HEK293 (cell line): ENCODE measurements around the gene UST.

Experiments
- GLIS1 ChIP-seq: fragments of 450-650 bp; formaldehyde crosslinking; IDR thresholded peaks from 2 replicates; pipeline ENCODE4 v1.5.1; 2016; ENCODE audit warnings: missing biosample characterization, missing genetic modification characterization
- GLIS2 ChIP-seq: fragments of 450-650 bp; formaldehyde crosslinking; IDR thresholded peaks from 2 replicates; pipeline ENCODE4 v1.5.1; 2016; ENCODE audit warnings: missing biosample characterization, missing genetic modification characterization
- IKZF3 ChIP-seq: fragments of 450-650 bp; IDR thresholded peaks from 2 replicates; pipeline ENCODE4 v1.5.0; 2018; ENCODE audit warnings: missing biosample characterization, mild to moderate bottlenecking, missing genetic modification characterization, moderate library complexity
- KLF1 ChIP-seq: fragments of 450-650 bp; formaldehyde crosslinking; IDR thresholded peaks from 2 replicates; pipeline ENCODE4 v1.5.1; 2016; ENCODE audit warnings: missing biosample characterization, missing genetic modification characterization
- PRDM4 ChIP-seq: fragments of 450-650 bp; formaldehyde crosslinking; IDR thresholded peaks from 2 replicates; pipeline ENCODE4 v1.5.1; 2017; ENCODE audit warnings: missing biosample characterization, missing genetic modification characterization
- SCRT2 ChIP-seq: fragments of 450-650 bp; formaldehyde crosslinking; IDR thresholded peaks from 2 replicates; pipeline ENCODE4 v1.5.1; 2016; ENCODE audit warnings: missing biosample characterization, missing genetic modification characterization
- TCF7L2 ChIP-seq: IDR thresholded peaks from 2 replicates; pipeline ENCODE4 v1.6.1; 2011; ENCODE audit warnings: low read depth, mild to moderate bottlenecking, inconsistent platforms, low read length, moderate library complexity, borderline replicate concordance
- TRIM28 ChIP-seq: IDR thresholded peaks from 2 replicates; pipeline ENCODE4 v1.6.1; 2011; ENCODE audit warnings: low read length, control low read depth, borderline replicate concordance
- WT1 ChIP-seq: fragments of 450-650 bp; formaldehyde crosslinking; IDR thresholded peaks from 2 replicates; pipeline ENCODE4 v1.5.1; 2016; ENCODE audit warnings: missing biosample characterization, missing genetic modification characterization
- ZBTB11 ChIP-seq: fragments of 450-650 bp; formaldehyde crosslinking; conservative IDR thresholded peaks from 2 replicates; pipeline ENCODE4 v1.5.1; 2016; ENCODE audit warnings: low read depth, missing biosample characterization, missing genetic modification characterization
- ZBTB44 ChIP-seq: fragments of 450-650 bp; IDR thresholded peaks from 2 replicates; pipeline ENCODE4 v1.5.1; 2018; ENCODE audit warnings: missing biosample characterization, mild to moderate bottlenecking, missing genetic modification characterization
- ZBTB8A ChIP-seq: fragments of 450-650 bp; formaldehyde crosslinking; IDR thresholded peaks from 2 replicates; pipeline ENCODE4 v1.5.1; 2016; ENCODE audit warnings: missing biosample characterization, missing genetic modification characterization
- ZIC2 ChIP-seq: fragments of 450-650 bp; formaldehyde crosslinking; IDR thresholded peaks from 2 replicates; pipeline ENCODE4 v1.5.1; 2016; ENCODE audit warnings: missing biosample characterization, missing genetic modification characterization
- ZNF132 ChIP-seq: fragments of 450-650 bp; formaldehyde crosslinking; IDR thresholded peaks from 2 replicates; pipeline ENCODE4 v1.5.1; 2017; ENCODE audit warnings: missing biosample characterization, missing genetic modification characterization, borderline replicate concordance
- ZNF146 ChIP-seq: fragments of 450-650 bp; formaldehyde crosslinking; IDR thresholded peaks from 2 replicates; pipeline ENCODE4 v1.5.1; 2016; ENCODE audit warnings: missing biosample characterization, missing genetic modification characterization
- ZNF175 ChIP-seq: fragments of 450-650 bp; formaldehyde crosslinking; IDR thresholded peaks from 2 replicates; pipeline ENCODE4 v1.5.1; 2016; ENCODE audit warnings: missing biosample characterization, missing genetic modification characterization
- ZNF184 ChIP-seq: fragments of 450-650 bp; IDR thresholded peaks from 2 replicates; pipeline ENCODE4 v1.5.1; 2018; ENCODE audit warnings: missing biosample characterization, mild to moderate bottlenecking, missing genetic modification characterization
- ZNF211 ChIP-seq: fragments of 450-650 bp; formaldehyde crosslinking; IDR thresholded peaks from 2 replicates; pipeline ENCODE4 v1.5.1; 2016; ENCODE audit warnings: low read depth, missing biosample characterization, missing genetic modification characterization
- ZNF302 ChIP-seq: fragments of 450-650 bp; formaldehyde crosslinking; IDR thresholded peaks from 2 replicates; pipeline ENCODE4 v1.5.1; 2016; ENCODE audit warnings: missing biosample characterization, missing genetic modification characterization, low read depth
- ZNF354C ChIP-seq: fragments of 450-650 bp; formaldehyde crosslinking; IDR thresholded peaks from 2 replicates; pipeline ENCODE4 v1.5.1; 2016; ENCODE audit warnings: missing biosample characterization, missing genetic modification characterization, low read depth, borderline replicate concordance
- ZNF426 ChIP-seq: fragments of 450-650 bp; formaldehyde crosslinking; IDR thresholded peaks from 2 replicates; pipeline ENCODE4 v1.5.1; 2017; ENCODE audit warnings: missing biosample characterization, missing genetic modification characterization, mild to moderate bottlenecking, inconsistent platforms, moderate library complexity
- ZNF501 ChIP-seq: fragments of 450-650 bp; formaldehyde crosslinking; IDR thresholded peaks from 2 replicates; pipeline ENCODE4 v1.5.1; 2016; ENCODE audit warnings: missing biosample characterization, missing genetic modification characterization
- ZNF544 ChIP-seq: fragments of 450-650 bp; formaldehyde crosslinking; IDR thresholded peaks from 2 replicates; pipeline ENCODE4 v1.5.0; 2017; ENCODE audit warnings: missing biosample characterization, missing genetic modification characterization
- ZNF548 ChIP-seq: fragments of 450-650 bp; formaldehyde crosslinking; IDR thresholded peaks from 2 replicates; pipeline ENCODE4 v1.5.1; 2016; ENCODE audit warnings: missing biosample characterization, missing genetic modification characterization
- ZNF600 ChIP-seq: fragments of 450-650 bp; formaldehyde crosslinking; IDR thresholded peaks from 2 replicates; pipeline ENCODE4 v1.5.1; 2016; ENCODE audit warnings: missing biosample characterization, missing genetic modification characterization
- ZNF629 ChIP-seq: fragments of 450-650 bp; formaldehyde crosslinking; IDR thresholded peaks from 2 replicates; pipeline ENCODE4 v1.5.1; 2017; ENCODE audit warnings: missing biosample characterization, missing genetic modification characterization
- ZNF664 ChIP-seq: fragments of 450-650 bp; formaldehyde crosslinking; IDR thresholded peaks from 2 replicates; pipeline ENCODE4 v1.5.1; 2016; ENCODE audit warnings: missing biosample characterization, missing genetic modification characterization
- ZNF837 ChIP-seq: fragments of 450-650 bp; formaldehyde crosslinking; IDR thresholded peaks from 2 replicates; pipeline ENCODE4 v1.5.1; 2016; ENCODE audit warnings: missing biosample characterization, missing genetic modification characterization
- ZSCAN16 ChIP-seq: fragments of 450-650 bp; formaldehyde crosslinking; IDR thresholded peaks from 2 replicates; pipeline ENCODE4 v1.5.1; 2016; ENCODE audit warnings: missing biosample characterization, missing genetic modification characterization
- TF ChIP-seq, protein P1 (sequence below): fragments of 450-650 bp; formaldehyde crosslinking; optimal IDR thresholded peaks from 2 replicates; pipeline ENCODE3; 2016; ENCODE audit warnings: missing biosample characterization, mild to moderate bottlenecking, missing genetic modification characterization
- TF ChIP-seq, protein P2 (sequence below): fragments of 450-650 bp; formaldehyde crosslinking; IDR thresholded peaks from 2 replicates; pipeline ENCODE4 v1.5.1; 2016; ENCODE audit warnings: missing biosample characterization, missing genetic modification characterization

Gene UST

GRCh38 chr6:149012040-149012545 lies 265.3 kb downstream of the UST start (continued):
- TF ChIP-seq ZNF354C, result no peak
- TF ChIP-seq ZNF629, result peak; percentile 92
- TF ChIP-seq, protein P1, sequence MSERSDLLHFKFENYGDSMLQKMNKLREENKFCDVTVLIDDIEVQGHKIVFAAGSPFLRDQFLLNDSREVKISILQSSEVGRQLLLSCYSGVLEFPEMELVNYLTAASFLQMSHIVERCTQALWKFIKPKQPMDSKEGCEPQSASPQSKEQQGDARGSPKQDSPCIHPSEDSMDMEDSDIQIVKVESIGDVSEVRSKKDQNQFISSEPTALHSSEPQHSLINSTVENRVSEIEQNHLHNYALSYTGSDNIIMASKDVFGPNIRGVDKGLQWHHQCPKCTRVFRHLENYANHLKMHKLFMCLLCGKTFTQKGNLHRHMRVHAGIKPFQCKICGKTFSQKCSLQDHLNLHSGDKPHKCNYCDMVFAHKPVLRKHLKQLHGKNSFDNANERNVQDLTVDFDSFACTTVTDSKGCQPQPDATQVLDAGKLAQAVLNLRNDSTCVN (tag by site-specific recombination), result no peak
- TF ChIP-seq ZBTB44 (tag by site-specific recombination), result peak; percentile 80
- no peak for TF ChIP-seq ZSCAN16 (tag by site-specific recombination)
- TF ChIP-seq ZNF211 (tag by site-specific recombination), result no peak
- no peak for TF ChIP-seq SCRT2
- TF ChIP-seq PRDM4 (tag by site-specific recombination), result peak; percentile 91
- TF ChIP-seq GLIS1 (tag by site-specific recombination), result peak; percentile 17; the same call in 1 of the 2 replicates
- TF ChIP-seq ZNF837 (tag by site-specific recombination), result no peak
- TF ChIP-seq ZNF132, result no peak
- no peak for TF ChIP-seq ZNF548 (tag by site-specific recombination)
- TF ChIP-seq ZIC2 (tag by site-specific recombination), result no peak
- TF ChIP-seq, protein P2, sequence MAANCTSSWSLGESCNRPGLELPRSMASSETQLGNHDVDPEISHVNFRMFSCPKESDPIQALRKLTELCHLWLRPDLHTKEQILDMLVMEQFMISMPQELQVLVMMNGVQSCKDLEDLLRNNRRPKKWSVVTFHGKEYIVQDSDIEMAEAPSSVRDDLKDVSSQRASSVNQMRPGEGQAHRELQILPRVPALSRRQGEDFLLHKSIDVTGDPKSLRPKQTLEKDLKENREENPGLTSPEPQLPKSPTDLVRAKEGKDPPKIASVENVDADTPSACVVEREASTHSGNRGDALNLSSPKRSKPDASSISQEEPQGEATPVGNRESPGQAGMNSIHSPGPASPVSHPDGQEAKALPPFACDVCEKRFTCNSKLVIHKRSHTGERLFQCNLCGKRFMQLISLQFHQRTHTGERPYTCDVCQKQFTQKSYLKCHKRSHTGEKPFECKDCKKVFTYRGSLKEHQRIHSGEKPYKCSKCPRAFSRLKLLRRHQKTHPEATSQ (tag by site-specific recombination), result peak; percentile 77; the same call in 1 of the 2 replicates
- no peak for TF ChIP-seq ZNF146
- TF ChIP-seq ZNF184 (tag by site-specific recombination), result peak; percentile 92
- TF ChIP-seq GLIS2 (tag by site-specific recombination), result no peak
- TF ChIP-seq WT1 (tag by site-specific recombination), result peak; percentile 79
- no peak for TF ChIP-seq ZNF426
- no peak for TF ChIP-seq ZBTB11 (tag by site-specific recombination)
- TF ChIP-seq TRIM28, result peak; percentile 82; the same call in 1 of the 2 replicates
- TF ChIP-seq ZNF600 (tag by site-specific recombination), result peak; percentile 77
- TF ChIP-seq ZNF302 (tag by site-specific recombination), result no peak
- peak; percentile 71 for TF ChIP-seq ZNF664 (tag by site-specific recombination)
- no peak for TF ChIP-seq ZNF544
- peak; percentile 90 for TF ChIP-seq ZNF501 (tag by site-specific recombination)
- TF ChIP-seq TCF7L2, result no peak
- TF ChIP-seq ZNF175 (tag by site-specific recombination), result no peak
- no peak for TF ChIP-seq KLF1
- TF ChIP-seq IKZF3 (tag by site-specific recombination), result peak; percentile 36; the same call in 1 of the 2 replicates
- TF ChIP-seq ZBTB8A (tag by site-specific recombination), result no peak
